ENCODE measurements around the gene ZC3HAV1. TPM values are rescaled to one million over a fixed set of nuclear protein-coding genes. Genes with fewer than 3 reads are reported as not detected.

Gene ZC3HAV1
- total RNA-seq, 1 donor from 2014 or later, result 44.6 TPM

DNA sequence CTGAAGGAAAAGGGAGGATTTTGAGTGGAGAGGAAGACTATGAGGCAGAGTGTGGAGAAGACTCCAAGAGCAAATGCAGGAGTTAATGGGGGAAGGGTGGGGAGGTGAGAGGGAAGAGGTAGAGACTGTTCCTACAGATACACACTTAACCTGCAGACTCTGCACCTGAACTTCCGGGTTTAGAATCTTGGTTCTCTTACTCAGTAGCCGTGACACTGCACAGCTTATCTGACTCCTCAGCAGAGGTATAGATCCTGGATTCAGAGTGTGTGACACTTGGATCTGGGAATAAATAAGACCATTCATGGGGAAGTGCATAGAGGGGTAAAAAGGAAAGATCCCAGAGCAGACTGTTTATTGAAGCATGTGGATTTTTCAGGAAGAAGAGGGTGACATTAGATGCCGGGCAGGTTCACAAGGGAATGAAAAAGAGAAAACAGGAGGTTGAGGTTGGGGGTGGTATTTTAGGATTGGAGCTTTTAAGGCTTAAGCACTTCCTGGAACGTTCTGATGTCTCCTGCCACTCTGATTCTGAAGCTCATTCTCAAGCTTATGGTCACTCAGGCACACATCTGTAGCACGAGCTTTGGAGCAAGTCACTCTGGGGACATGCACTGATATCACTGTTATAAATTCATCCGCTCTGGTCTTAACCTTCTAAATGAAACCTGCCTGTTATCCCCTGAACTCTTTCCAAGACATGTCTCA is 68.0 kb downstream of the ZC3HAV1 start:
- Mint-ChIP-seq H3K27me3 (no peaks in the 10 kb centered on the region), H3K4me1 (ENCODE audit: low read depth) (peaks cover 8% of the 10 kb centered on the region), H3K27ac (no peak overlapping the region), H3K9me3 (ENCODE audit: low read depth) (no peaks in the 10 kb centered on the region), H3K36me3 (ENCODE audit: insufficient read depth) (peaks cover 15% of the 10 kb centered on the region), H3K4me3 (ENCODE audit: low read depth) (no peak overlapping the region)
- DNase-seq (ENCODE audit: low spot score, unreplicated experiment), result no peak
- TF ChIP-seq, protein P1, sequence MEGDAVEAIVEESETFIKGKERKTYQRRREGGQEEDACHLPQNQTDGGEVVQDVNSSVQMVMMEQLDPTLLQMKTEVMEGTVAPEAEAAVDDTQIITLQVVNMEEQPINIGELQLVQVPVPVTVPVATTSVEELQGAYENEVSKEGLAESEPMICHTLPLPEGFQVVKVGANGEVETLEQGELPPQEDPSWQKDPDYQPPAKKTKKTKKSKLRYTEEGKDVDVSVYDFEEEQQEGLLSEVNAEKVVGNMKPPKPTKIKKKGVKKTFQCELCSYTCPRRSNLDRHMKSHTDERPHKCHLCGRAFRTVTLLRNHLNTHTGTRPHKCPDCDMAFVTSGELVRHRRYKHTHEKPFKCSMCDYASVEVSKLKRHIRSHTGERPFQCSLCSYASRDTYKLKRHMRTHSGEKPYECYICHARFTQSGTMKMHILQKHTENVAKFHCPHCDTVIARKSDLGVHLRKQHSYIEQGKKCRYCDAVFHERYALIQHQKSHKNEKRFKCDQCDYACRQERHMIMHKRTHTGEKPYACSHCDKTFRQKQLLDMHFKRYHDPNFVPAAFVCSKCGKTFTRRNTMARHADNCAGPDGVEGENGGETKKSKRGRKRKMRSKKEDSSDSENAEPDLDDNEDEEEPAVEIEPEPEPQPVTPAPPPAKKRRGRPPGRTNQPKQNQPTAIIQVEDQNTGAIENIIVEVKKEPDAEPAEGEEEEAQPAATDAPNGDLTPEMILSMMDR (IDR thresholded peaks at IDR 0.05; ENCODE audit: unreplicated experiment), result no peak

GRCh38 chr7:139038691-139039090 is 70.8 kb downstream of the ZC3HAV1 start:
- DNase-seq (ENCODE audit: low spot score, unreplicated experiment), result no peak
- Mint-ChIP-seq H3K4me3 (ENCODE audit: low read depth) (no peak overlapping the region), H3K27ac (peak overlapping the region; percentile 19), H3K4me1 (ENCODE audit: low read depth) (peaks cover 8% of the 10 kb centered on the region), H3K36me3 (ENCODE audit: insufficient read depth) (peaks cover 1% of the 10 kb centered on the region), H3K9me3 (ENCODE audit: low read depth) (no peaks in the 10 kb centered on the region), H3K27me3 (no peaks in the 10 kb centered on the region)
- TF ChIP-seq, protein P1 (IDR thresholded peaks at IDR 0.05; ENCODE audit: unreplicated experiment), result no peak

DNA sequence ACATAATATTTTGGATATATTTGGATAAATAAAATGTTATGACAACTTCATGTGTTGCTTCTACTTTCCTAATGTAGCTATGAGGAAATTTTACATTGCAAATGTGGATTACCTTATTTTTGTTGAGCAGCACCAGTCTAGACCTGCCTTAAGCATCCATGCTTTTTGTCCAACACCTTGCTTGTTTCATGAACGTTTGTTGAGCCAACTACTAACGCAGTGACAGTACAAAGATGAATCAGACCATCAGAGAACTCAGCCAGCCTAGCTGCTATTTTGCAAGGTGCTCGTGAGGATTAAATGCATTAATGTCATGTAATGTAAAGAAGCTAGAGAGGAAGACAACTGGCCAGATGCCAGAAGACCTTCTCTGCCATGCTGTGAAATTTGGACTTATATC is 72.6 kb downstream of the ZC3HAV1 start:
- TF ChIP-seq, protein P1 (IDR thresholded peaks at IDR 0.05; ENCODE audit: unreplicated experiment), result no peak
- Mint-ChIP-seq H3K4me1 (ENCODE audit: low read depth) (peaks cover 8% of the 10 kb centered on the region), H3K4me3 (ENCODE audit: low read depth) (no peak overlapping the region)

DNA sequence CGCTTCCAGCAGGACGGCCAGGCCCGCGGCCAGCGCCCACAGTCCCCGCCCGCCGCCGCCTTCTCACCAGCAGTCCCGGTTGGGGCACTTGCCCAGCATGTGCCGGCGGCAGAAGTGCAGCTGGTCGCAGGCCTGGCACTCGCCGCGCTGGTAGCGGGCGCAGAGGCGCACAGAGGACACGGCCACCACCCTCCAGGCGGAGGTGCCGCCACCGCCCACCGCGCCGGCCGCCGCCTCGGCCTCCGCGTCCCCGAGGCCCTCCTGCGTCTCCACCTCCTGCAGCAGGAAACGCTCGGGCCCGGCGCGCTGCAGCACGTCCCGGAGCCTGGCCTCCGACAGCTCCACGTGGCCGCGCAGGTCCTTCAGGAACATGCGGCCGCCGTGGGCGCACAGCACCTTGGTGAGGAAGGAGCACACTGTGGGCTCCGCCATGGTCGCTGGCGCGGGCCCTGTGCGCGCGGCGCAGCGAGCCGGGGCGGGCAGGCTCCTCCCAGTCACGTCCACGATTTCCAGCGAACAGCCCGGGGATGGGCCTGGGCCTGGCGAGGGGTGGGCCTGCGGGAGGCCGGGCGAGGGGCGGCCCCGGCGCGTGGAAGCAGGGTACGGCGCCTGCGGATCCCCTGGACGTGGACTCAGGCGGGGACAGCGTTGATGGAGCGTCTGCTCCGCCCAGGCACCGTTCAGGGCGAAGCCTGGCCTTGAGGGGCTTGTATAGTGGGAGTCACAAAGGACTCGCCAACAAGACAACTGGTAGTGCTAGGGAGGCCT is 73.8 kb downstream of the ZC3HAV1 start, which contains the start of gene ZC3HAV1L:
Gene ZC3HAV1L, minus strand, starts transcription at position 457 of the 768 bp plus-strand sequence. Its CDS starts 25 bp downstream, at position 432.
- peak; percentile 39 for DNase-seq (ENCODE audit: low spot score, unreplicated experiment)
- Mint-ChIP-seq H3K27ac (no peak within 1 kb of the TSS), H3K36me3 (ENCODE audit: insufficient read depth) (peaks cover 1% of the 10 kb centered on the region)

More for the DNA sequence above, 72.6 kb downstream of the ZC3HAV1 start:
- peaks cover 1% of the 10 kb centered on the region for H3K36me3 Mint-ChIP-seq (ENCODE audit: insufficient read depth)
- no peaks in the 10 kb centered on the region for H3K27me3 Mint-ChIP-seq
- H3K9me3 Mint-ChIP-seq (ENCODE audit: low read depth), result no peaks in the 10 kb centered on the region
- H3K27ac Mint-ChIP-seq, result no peak overlapping the region
- no peak for DNase-seq (ENCODE audit: low spot score, unreplicated experiment)

More for the DNA sequence above, 73.8 kb downstream of the ZC3HAV1 start, which contains the start of gene ZC3HAV1L:
- H3K9me3 Mint-ChIP-seq (ENCODE audit: low read depth), result no peaks in the 10 kb centered on the region
- TF ChIP-seq, protein P1 (IDR thresholded peaks at IDR 0.05; ENCODE audit: unreplicated experiment), result no peak
- peak within 1 kb of the TSS; percentile 77 for H3K4me3 Mint-ChIP-seq (ENCODE audit: low read depth)
- no peaks in the 10 kb centered on the region for H3K27me3 Mint-ChIP-seq
- peaks cover 5% of the 10 kb centered on the region for H3K4me1 Mint-ChIP-seq (ENCODE audit: low read depth)

All from progenitor cell of endocrine pancreas (in vitro differentiated cells).